Neural crest cell (in vitro differentiated cells): ENCODE results near the gene FIG4. TPM values are rescaled to one million over a fixed set of nuclear protein-coding genes. Genes with fewer than 3 reads are reported as not detected.

Experiments used
- DNase-seq: peaks from one replicate; pipeline ENCODE4 v3.0.0; 2021; ENCODE audit warnings: low read depth, mixed read lengths, low spot score
- H3K27ac Mint-ChIP-seq: one replicate; pipeline ENCODE4 v1.8.0; 2021; ENCODE audit warnings: mild to moderate bottlenecking, mixed read lengths; ENCODE audit not compliant: unreplicated experiment
- H3K27me3 Mint-ChIP-seq: 2 replicates; pipeline ENCODE4 v1.8.0; 2021; ENCODE audit warnings: low read depth, mild to moderate bottlenecking, mixed read lengths
- H3K36me3 Mint-ChIP-seq: 2 replicates; pipeline ENCODE4 v1.8.0; 2021; ENCODE audit warnings: low read depth, mild to moderate bottlenecking, mixed read lengths
- H3K4me1 Mint-ChIP-seq: 2 replicates; pipeline ENCODE4 v1.8.0; 2021; ENCODE audit warnings: mixed read lengths
- H3K4me3 Mint-ChIP-seq: one replicate; pipeline ENCODE4 v1.8.0; 2021; ENCODE audit warnings: mild to moderate bottlenecking, mixed read lengths
- H3K9me3 Mint-ChIP-seq: 2 replicates; pipeline ENCODE4 v1.8.0; 2021; ENCODE audit warnings: mixed read lengths
- total RNA-seq: library from RNA; stranded (reverse); gene quantifications from 2 replicates; pipeline ENCODE4 v1.2.1, GENCODE V29; 2021
- TF ChIP-seq, protein P1 (sequence below): fragments of 200-600 bp; sonication (generic); conservative IDR thresholded peaks from 2 replicates; pipeline ENCODE4 v1.5.0; 2021; ENCODE audit warnings: antibody characterized with exemption, mild to moderate bottlenecking

Gene FIG4
- total RNA-seq, 1 donor from 2014 or later = 12.7 TPM

DNA sequence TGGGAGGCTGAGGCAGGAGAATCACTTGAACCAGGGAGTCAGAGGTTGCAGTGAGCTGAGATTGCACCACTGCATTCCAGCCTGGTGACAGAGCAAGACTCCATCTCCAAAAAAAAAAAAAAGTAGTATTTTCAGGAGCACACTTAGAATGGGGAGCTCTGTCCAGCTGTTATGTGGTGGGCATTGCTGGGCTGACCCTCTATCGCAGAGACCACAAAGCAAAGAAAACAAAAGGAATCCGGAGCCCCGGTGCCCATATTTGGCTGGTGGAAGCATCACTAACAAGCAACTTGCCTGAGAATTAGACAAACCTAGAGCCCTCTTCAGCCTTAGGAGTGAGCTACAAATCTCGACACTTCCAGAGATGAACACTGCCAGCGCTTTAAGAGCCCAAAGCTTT, 149.7 kb downstream of the FIG4 start:
- DNase-seq = no peak
- Mint-ChIP-seq H3K27me3 (no peaks in the 10 kb centered on the region), H3K9me3 (no peaks in the 10 kb centered on the region), H3K4me1 (no peaks in the 10 kb centered on the region), H3K36me3 (no peaks in the 10 kb centered on the region), H3K4me3 (no peak overlapping the region), H3K27ac (no peak overlapping the region)
- TF ChIP-seq, protein P1, sequence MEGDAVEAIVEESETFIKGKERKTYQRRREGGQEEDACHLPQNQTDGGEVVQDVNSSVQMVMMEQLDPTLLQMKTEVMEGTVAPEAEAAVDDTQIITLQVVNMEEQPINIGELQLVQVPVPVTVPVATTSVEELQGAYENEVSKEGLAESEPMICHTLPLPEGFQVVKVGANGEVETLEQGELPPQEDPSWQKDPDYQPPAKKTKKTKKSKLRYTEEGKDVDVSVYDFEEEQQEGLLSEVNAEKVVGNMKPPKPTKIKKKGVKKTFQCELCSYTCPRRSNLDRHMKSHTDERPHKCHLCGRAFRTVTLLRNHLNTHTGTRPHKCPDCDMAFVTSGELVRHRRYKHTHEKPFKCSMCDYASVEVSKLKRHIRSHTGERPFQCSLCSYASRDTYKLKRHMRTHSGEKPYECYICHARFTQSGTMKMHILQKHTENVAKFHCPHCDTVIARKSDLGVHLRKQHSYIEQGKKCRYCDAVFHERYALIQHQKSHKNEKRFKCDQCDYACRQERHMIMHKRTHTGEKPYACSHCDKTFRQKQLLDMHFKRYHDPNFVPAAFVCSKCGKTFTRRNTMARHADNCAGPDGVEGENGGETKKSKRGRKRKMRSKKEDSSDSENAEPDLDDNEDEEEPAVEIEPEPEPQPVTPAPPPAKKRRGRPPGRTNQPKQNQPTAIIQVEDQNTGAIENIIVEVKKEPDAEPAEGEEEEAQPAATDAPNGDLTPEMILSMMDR = no peak

DNA sequence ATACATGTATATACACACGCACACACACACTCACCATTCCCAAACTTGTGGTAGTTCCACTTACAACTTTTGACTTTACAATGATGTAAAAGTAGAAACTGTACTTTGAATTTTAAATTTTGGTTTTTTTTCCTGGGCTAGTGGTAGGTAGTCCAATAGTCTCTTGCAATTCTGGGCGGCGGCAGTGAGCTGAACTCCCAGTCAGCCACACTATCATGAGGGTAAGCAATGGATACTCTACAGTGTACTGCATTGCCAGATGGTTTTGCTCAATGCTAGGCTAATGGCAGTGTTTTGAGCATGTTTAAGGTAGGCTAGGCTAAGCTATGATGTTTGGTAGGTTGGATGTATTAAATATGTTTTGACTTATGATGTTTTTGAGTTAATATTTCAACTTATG, 150.8 kb downstream of the FIG4 start:
- H3K9me3 Mint-ChIP-seq = no peaks in the 10 kb centered on the region
- no peak overlapping the region for H3K27ac Mint-ChIP-seq
- no peaks in the 10 kb centered on the region for H3K27me3 Mint-ChIP-seq
- no peak overlapping the region for H3K4me3 Mint-ChIP-seq
- H3K36me3 Mint-ChIP-seq = no peaks in the 10 kb centered on the region
- TF ChIP-seq, protein P1 = no peak
- H3K4me1 Mint-ChIP-seq = no peaks in the 10 kb centered on the region
- no peak for DNase-seq

DNA sequence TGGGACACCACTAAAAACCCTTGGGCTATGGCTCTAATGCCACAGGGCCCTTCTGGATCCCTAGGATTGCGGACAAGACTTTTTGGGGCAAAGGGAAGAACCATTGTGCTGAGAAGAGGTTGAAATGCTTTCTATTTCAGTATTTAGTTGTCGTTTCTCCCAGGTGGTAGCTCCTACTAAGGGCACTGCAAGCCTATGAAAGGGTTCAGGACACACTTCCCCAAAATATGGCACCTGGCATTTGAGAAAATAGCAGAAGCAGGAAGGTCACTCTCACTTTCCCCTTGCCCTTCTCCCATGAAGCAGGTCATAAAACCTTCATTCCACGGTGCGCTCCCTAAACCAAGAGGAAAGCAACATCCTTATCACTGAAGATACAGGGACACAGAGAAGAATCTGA, 161.6 kb downstream of the FIG4 start:
- no peaks in the 10 kb centered on the region for H3K4me1 Mint-ChIP-seq
- TF ChIP-seq, protein P1 = no peak

DNA sequence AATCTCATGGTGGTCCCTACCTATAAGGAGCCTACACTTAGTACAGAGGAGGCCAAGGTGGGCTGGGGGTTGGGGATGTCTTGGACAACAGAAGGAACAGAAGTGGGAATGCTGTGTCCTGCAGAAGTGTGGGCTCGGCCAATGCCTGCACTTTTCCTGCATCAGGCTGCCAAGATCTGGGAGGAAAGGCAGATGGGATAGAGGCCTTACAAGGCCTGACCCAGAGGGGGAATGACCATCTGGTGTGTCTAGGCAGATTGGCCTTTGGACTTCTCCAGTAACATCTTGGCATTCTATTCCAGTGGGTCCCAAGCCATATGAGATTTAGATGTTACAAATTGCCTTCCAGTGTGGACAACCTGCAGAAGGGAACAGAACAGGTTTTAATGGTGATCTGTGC, 162.3 kb downstream of the FIG4 start:
- no peak for DNase-seq
- H3K9me3 Mint-ChIP-seq = peaks cover 4% of the 10 kb centered on the region
- no peaks in the 10 kb centered on the region for H3K27me3 Mint-ChIP-seq
- H3K27ac Mint-ChIP-seq = no peak overlapping the region
- no peaks in the 10 kb centered on the region for H3K4me1 Mint-ChIP-seq
- no peaks in the 10 kb centered on the region for H3K36me3 Mint-ChIP-seq
- TF ChIP-seq, protein P1 = no peak
- no peak overlapping the region for H3K4me3 Mint-ChIP-seq

More for the DNA sequence above, 161.6 kb downstream of the FIG4 start:
- Mint-ChIP-seq H3K4me3 (no peak overlapping the region), H3K27ac (no peak overlapping the region), H3K36me3 (no peaks in the 10 kb centered on the region), H3K27me3 (no peaks in the 10 kb centered on the region), H3K9me3 (peaks cover 4% of the 10 kb centered on the region)
- no peak for DNase-seq

DNA sequence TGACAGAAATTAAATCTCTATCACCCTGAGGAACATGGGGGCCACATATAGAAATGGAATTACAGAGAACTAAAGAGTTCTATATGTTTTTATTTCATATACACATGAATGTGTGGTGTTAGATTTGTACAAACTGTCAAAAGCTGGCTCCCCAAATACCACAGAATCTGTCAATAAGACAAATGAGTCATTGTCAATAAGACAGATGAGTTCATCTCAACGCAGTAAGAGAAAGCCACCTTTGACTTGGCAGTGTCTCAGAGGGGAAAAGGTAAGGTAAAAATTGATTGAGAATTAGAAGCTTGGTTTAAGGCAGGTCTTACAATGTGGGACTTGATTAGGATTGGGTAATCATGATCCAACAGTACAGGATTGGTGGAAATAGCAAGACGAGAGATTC, 162.9 kb downstream of the FIG4 start:
- H3K4me3 Mint-ChIP-seq = no peak overlapping the region
- no peak overlapping the region for H3K27ac Mint-ChIP-seq

More for the DNA sequence above, 162.9 kb downstream of the FIG4 start:
- no peak for DNase-seq
- Mint-ChIP-seq H3K36me3 (no peaks in the 10 kb centered on the region), H3K27me3 (no peaks in the 10 kb centered on the region), H3K9me3 (peaks cover 4% of the 10 kb centered on the region), H3K4me1 (no peaks in the 10 kb centered on the region)
- TF ChIP-seq, protein P1 = no peak
